GM19240 (cell line): ENCODE measurements around the gene LRBA.

Experiments
- DNase-seq: peaks from one replicate; pipeline ENCODE4 v3.0.0; 2011; ENCODE audit warnings: low spot score; ENCODE audit not compliant: insufficient read length

LRBA gene

GRCh38 chr4:150250998-150251651 is 764.0 kb downstream of the LRBA start:
- no peak for DNase-seq

- DNase-seq: no peak
Measured at GRCh38 chr4:150250293-150250997, 764.6 kb downstream of the LRBA start.

- no peak for DNase-seq
Measured at GRCh38 chr4:150248181-150248580, 766.9 kb downstream of the LRBA start.

- no peak for DNase-seq
Measured at GRCh38 chr4:150247184-150247583, 767.9 kb downstream of the LRBA start.

GRCh38 chr4:150244600-150244999 is 770.5 kb downstream of the LRBA start:
- no peak for DNase-seq

GRCh38 chr4:150243932-150244331 is 771.2 kb downstream of the LRBA start:
- DNase-seq: no peak

- DNase-seq: peak; percentile 11
Measured at GRCh38 chr4:150242820-150243458, 772.1 kb downstream of the LRBA start.

GRCh38 chr4:150240011-150240410 is 775.1 kb downstream of the LRBA start:
- DNase-seq: no peak

GRCh38 chr4:150238591-150238990 is 776.5 kb downstream of the LRBA start:
- no peak for DNase-seq

- DNase-seq: no peak
Measured at GRCh38 chr4:150237110-150237872, 777.8 kb downstream of the LRBA start.

- no peak for DNase-seq
Measured at GRCh38 chr4:150236626-150237025, 778.5 kb downstream of the LRBA start.

GRCh38 chr4:150235808-150236271 is 779.2 kb downstream of the LRBA start:
- DNase-seq: no peak

GRCh38 chr4:150235317-150235716 is 779.8 kb downstream of the LRBA start:
- DNase-seq: no peak

GRCh38 chr4:150234246-150234645 is 780.8 kb downstream of the LRBA start:
- no peak for DNase-seq

GRCh38 chr4:150232029-150232428 is 783.1 kb downstream of the LRBA start:
- DNase-seq: no peak

- DNase-seq: no peak
Measured at GRCh38 chr4:150231107-150231770, 783.8 kb downstream of the LRBA start.

- no peak for DNase-seq
Measured at GRCh38 chr4:150230561-150230960, 784.5 kb downstream of the LRBA start.

- no peak for DNase-seq
Measured at GRCh38 chr4:150229520-150229919, 785.6 kb downstream of the LRBA start.

GRCh38 chr4:150224896-150225591 is 790.0 kb downstream of the LRBA start:
- no peak for DNase-seq

- DNase-seq: no peak
Measured at GRCh38 chr4:150219841-150220240, 795.2 kb downstream of the LRBA start.

- no peak for DNase-seq
Measured at GRCh38 chr4:150218447-150218846, 796.6 kb downstream of the LRBA start.
